GM13976 (cell line): ENCODE measurements around the gene ADPGK.
"Not testable (repeated sequence)": the region's sequence is repeated elsewhere in the genome, so short reads cannot be mapped to it uniquely, and the experiment has no call there.

Experiments
- DNase-seq: peaks from one replicate; pipeline ENCODE4 v3.0.0; 2012; ENCODE audit warnings: low spot score
- in situ Hi-C: fragments of 300-500 bp; cut with MboI; formaldehyde crosslinking; loops from one replicate; pipeline ENCODE4 v1.12.0; 2022; ENCODE audit warnings: low sequenced_read_pairs, mixed read lengths, inconsistent platforms; ENCODE audit not compliant: unreplicated experiment
- TF ChIP-seq, protein P1 (sequence below): IDR thresholded peaks from 2 replicates; pipeline ENCODE4 v1.5.1; 2012; ENCODE audit warnings: borderline replicate concordance, mild to moderate bottlenecking; ENCODE audit not compliant: insufficient read depth; ENCODE audit errors: extremely low read depth, missing control alignments, control extremely low read depth

The ADPGK gene

DNA sequence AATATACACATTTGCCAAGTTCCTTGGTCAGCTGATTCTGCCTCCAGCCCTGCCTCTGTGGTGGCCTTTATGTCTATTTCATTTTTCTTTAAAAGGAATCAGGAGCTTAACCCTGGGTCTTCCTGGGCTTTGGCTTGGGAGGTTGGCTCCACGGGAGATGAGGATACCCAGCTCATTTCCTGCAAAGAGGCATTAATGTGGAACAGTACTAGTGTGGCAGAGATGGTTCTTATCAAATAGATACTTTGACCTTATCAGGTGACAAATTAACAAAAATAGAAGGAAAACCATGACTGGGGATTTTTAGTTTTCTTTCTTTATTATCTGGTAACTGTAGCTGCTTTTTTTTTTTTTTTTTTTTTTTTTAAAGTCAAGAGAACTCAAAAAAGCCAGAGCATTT is 54.7 kb downstream of the ADPGK start:
- in situ Hi-C loops = no loop called here
- TF ChIP-seq, protein P1, sequence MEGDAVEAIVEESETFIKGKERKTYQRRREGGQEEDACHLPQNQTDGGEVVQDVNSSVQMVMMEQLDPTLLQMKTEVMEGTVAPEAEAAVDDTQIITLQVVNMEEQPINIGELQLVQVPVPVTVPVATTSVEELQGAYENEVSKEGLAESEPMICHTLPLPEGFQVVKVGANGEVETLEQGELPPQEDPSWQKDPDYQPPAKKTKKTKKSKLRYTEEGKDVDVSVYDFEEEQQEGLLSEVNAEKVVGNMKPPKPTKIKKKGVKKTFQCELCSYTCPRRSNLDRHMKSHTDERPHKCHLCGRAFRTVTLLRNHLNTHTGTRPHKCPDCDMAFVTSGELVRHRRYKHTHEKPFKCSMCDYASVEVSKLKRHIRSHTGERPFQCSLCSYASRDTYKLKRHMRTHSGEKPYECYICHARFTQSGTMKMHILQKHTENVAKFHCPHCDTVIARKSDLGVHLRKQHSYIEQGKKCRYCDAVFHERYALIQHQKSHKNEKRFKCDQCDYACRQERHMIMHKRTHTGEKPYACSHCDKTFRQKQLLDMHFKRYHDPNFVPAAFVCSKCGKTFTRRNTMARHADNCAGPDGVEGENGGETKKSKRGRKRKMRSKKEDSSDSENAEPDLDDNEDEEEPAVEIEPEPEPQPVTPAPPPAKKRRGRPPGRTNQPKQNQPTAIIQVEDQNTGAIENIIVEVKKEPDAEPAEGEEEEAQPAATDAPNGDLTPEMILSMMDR = no peak
- DNase-seq = no peak

DNA sequence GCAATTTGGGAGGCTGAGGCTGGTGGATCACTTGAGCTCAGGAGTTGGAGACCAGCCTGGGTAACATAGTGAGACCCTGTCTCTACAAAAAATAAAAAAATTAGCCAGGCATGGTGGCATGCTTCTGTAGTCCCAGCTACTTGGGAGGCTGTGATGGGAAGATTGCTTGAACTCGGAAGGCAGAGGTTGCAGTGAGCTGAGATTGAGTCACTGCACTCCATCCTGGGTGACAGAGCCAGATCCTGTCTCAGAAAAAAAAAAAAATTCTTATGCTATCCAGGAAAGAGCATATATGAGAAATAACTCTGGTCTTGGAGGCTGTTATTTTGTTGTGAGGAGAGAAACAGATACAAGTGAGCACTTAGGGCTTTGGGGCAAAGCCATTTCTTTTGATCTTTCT is 55.3 kb downstream of the ADPGK start:
- in situ Hi-C loops, DNase-seq: not testable (repeated sequence)

DNA sequence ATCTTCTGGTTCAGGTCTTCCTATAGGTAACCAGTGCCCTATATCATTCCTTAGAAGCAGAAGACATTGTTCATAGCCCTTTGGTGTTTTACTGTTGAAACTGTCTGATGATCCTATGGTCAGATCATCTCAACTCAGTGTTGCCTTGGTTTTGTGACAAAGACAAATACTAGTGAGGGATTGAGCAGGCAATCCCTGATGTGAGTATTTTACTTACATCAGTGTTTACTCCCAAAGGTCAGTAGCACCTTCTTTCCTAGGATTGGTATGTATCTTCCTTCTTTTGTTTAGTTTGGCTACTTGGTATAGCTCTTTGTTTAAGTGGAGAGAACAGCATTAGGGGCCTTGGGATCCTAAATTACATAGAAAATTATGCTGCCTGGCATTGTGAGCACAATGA is 56.4 kb downstream of the ADPGK start:
- in situ Hi-C loops = no loop called here
- TF ChIP-seq, protein P1 = no peak
- DNase-seq = no peak

DNA sequence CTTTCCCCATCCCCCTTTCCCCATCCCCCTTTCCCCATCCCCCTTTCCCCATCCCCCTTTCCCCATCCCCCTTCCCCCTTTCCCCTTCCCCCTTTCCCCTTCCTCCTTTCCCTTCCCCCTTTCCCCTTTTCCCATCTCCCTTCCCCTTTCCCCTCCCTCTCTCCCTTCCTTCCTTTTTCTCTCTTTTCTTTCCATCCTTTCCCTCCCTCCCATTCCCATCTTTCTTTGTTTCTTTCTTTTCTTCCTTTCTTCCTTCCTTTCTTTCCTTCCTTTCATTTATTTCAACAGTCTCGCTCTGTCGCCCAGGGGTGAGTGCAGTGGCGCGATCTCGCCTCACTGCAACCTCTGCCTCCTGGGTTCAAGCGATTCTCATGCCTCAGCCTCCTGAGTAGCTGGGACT is 57.7 kb downstream of the ADPGK start:
- DNase-seq, in situ Hi-C loops: not testable (repeated sequence)

DNA sequence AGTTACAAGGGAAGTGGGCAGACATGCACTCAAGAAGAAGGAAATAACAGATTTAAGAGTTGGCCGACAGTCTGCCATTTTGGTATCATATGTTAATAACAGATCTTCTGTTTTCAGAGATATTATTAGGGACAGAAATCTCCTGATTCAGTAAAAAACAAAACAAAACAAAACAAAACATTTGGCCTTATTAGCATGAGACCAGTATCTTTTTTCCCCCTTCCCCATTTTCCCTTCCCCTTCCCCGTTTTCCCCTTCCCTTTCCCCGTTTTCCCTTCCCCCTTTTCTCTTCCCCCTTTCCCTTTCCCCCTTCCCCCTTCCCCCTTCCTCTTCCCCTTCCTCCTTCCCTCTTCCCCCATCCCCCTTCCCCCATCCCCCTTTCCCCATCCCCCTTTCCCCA is 58.1 kb downstream of the ADPGK start:
- TF ChIP-seq, protein P1 = no peak
- in situ Hi-C loops = no loop called here
- no peak for DNase-seq

DNA sequence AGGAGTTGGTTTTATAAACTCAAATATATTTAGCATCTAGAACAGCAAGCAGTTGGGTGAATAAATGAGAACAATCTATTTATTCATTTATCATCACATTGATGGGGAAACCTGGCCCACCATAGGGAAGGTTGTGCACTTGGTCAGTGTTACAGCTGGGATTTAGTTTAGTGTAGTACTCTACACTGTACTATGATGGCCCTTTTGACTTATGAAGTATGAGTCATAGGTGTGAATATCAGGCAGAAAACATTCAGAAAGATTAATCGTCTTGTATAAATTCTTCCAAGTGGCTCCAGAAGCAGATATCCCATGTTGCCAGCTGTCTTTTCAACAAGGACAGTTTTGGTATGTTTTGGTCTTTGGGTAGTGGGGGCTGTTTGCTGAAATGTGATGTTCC is 59.5 kb downstream of the ADPGK start:
- TF ChIP-seq, protein P1 = no peak
- in situ Hi-C loops = loop anchor here (25.0 kb wide), 1 partner anchor 363 kb away; no protein-coding TSS in a partner anchor
- DNase-seq = no peak

DNA sequence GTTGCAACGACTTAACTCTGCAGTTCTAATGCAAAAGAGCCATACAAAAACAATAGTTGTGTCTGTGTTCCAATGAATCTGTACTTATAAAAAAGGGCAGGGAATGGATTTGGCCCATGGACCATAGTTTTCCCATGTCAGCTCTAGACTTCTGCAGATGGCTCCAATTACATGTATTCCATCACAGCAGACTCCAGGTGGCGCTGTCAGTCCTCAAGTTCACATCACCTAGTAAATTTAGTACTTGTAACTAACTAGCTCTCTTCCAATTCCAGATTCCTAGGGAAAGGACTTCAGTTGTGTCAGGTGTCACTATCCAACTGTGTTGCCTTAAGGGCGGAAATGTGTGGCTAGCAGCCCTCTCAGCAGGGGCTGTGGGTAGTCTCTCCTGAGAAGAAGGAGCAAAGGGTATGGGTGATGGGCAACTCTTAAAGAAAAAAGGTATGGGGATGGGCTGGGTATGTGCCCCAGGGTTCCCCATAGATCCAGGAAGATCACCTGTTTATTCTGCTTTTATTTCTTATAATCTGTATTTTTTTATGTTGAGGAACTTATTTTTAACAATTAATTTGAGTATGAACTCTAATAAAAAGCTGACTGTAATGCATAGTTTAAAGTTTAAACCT is 61.4 kb downstream of the ADPGK start:
- in situ Hi-C loops = loop anchor here (25.0 kb wide), 1 partner anchor 365 kb away; no protein-coding TSS in a partner anchor
- TF ChIP-seq, protein P1 = peak; percentile 84
- peak; percentile 47 for DNase-seq

DNA sequence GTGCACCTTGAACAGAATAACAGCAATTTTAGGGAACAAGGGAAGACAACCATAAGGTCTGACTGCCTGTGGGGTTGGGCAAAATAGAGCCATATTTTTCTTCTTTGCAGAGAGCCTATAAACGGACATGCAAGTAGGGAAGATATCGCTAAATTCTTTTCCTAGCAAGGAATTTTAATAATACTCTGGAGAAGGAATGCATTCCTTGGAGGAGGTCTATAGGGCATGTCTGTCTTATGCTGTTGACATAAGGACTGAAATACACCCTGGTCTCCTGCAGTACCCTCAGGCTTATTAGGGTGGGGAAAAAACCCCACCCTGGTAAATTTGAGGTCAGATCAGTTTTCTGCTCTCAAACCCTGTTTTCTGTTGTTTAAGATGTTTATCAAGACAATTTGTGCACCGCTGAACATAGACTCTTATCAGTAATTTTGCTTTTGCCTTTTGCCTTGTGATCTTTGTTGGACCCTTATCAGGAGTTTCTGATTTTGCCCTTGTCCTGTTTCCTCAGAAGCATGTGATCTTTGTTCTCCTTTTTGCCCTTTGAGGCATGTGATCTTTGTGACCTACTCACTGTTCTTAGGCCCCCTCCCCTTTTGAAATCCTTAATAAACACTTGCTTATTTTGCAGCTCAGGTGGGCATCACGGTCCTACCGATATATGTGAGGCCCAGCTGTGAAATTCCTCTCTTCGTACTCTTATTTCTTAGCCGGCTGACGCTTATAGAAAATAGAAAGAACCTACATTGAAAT is 74.8 kb downstream of the ADPGK start:
- in situ Hi-C loops = loop anchor here (25.0 kb wide), 1 partner anchor 379 kb away; no protein-coding TSS in a partner anchor
- DNase-seq = not testable (repeated sequence)
